Smooth muscle cell (in vitro differentiated cells): ENCODE data around the gene TNPO2. TPM values are rescaled to one million over a fixed set of nuclear protein-coding genes. Genes with fewer than 3 reads are reported as not detected.

Source experiments
- DNase-seq: peaks from one replicate; lab custom pipeline; 2025; ENCODE audit not compliant: unreplicated experiment; lab: John Stamatoyannopoulos, UW
- H2AFZ ChIP-seq: fragments of 200-600 bp; sonication (generic); 2 replicates; pipeline ENCODE4 v1.6.0; 2016; ENCODE audit warnings: antibody characterized with exemption, low read depth, mild to moderate bottlenecking
- H3F3A ChIP-seq: fragments of 200-600 bp; sonication (generic); 2 replicates; pipeline ENCODE4 v1.6.0; 2017; ENCODE audit warnings: antibody characterized with exemption, low read depth
- H3K27ac ChIP-seq: fragments of 200-600 bp; sonication (generic); 2 replicates; pipeline ENCODE4 v1.5.1; 2016; ENCODE audit warnings: low read depth, mild to moderate bottlenecking
- H3K27me3 ChIP-seq: fragments of 200-600 bp; sonication (generic); 2 replicates; pipeline ENCODE4 v1.6.1; 2016; ENCODE audit warnings: low read depth, mild to moderate bottlenecking
- H3K36me3 ChIP-seq: fragments of 200-600 bp; sonication (generic); 2 replicates; pipeline ENCODE4 v1.5.1; 2016; ENCODE audit warnings: low read depth
- H3K4me1 ChIP-seq: fragments of 200-600 bp; sonication (generic); 2 replicates; pipeline ENCODE4 v1.5.1; 2016; ENCODE audit warnings: low read depth
- H3K4me2 ChIP-seq: fragments of 200-600 bp; sonication (generic); 2 replicates; pipeline ENCODE4 v1.6.0; 2016; ENCODE audit warnings: mild to moderate bottlenecking
- H3K4me3 ChIP-seq: fragments of 200-600 bp; sonication (generic); 2 replicates; pipeline ENCODE4 v1.5.1; 2016; ENCODE audit warnings: mild to moderate bottlenecking
- H3K79me2 ChIP-seq: fragments of 200-600 bp; sonication (generic); 2 replicates; pipeline ENCODE4 v1.6.0; 2016; ENCODE audit warnings: low read depth, mild to moderate bottlenecking
- H3K9ac ChIP-seq: fragments of 200-600 bp; sonication (generic); 2 replicates; pipeline ENCODE4 v1.6.0; 2016; ENCODE audit warnings: low read depth
- H3K9me3 ChIP-seq: fragments of 200-600 bp; sonication (generic); replicated peaks from 2 replicates; pipeline ENCODE4 v1.5.1; 2016; ENCODE audit warnings: low read depth
- H4K20me1 ChIP-seq: fragments of 200-600 bp; sonication (generic); 2 replicates; pipeline ENCODE4 v1.6.0; 2016; ENCODE audit warnings: low read depth
- WGBS: methylation state at CpG from one replicate; pipeline ENCODE4 v1.1.7; 2016; ENCODE audit warnings: low lambda C conversion rate; 5-methylcytosine and 5-hydroxymethylcytosine counted together
- polyA plus RNA-seq: library from polyadenylated mRNA; unstranded; fragments of >200 nt; fragmentation: Nextera tagmentation; extraction: Ambion mirVana; gene quantifications from 2 replicates; pipeline ENCODE4 v1.2.1, GENCODE V29; 2016
- total RNA-seq: library from RNA; depleted of rRNA; stranded (reverse); fragments of >200 nt; gene quantifications from 2 replicates; pipeline ENCODE4 v1.2.3, GENCODE V29; 2014
- TF ChIP-seq, protein P1 (sequence below): fragments of 200-600 bp; sonication (generic); IDR thresholded peaks from 2 replicates; pipeline ENCODE4 v1.5.1; 2017; ENCODE audit warnings: borderline replicate concordance, mild to moderate bottlenecking, antibody characterized with exemption; ENCODE audit not compliant: insufficient read depth, poor library complexity, severe bottlenecking

TNPO2 gene
- total and polyA plus RNA-seq, 2 experiments from 2014 or later, result 8.7 to 45.4 TPM

DNA sequence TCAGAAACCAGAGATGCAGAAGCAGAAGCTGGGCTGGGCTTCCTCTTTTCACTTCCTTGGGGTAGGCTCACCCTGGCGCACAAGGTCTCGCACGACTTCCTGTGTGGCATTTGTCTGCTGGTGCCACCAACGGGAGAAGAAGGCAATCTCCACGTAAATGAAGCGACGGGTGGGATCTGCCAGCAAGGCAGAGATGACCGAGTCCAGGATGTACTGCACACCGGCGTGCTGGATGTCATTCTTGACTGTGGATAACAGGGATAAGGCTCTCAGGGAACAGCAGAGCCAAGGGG lies 58.5 kb downstream of the TNPO2 start:
- H4K20me1 ChIP-seq, result no peaks in the 10 kb centered on the region
- peaks cover 13% of the 10 kb centered on the region for H3K4me1 ChIP-seq
- no peak overlapping the region for H2AFZ ChIP-seq
- H3K79me2 ChIP-seq, result peaks cover 26% of the 10 kb centered on the region
- TF ChIP-seq, protein P1, sequence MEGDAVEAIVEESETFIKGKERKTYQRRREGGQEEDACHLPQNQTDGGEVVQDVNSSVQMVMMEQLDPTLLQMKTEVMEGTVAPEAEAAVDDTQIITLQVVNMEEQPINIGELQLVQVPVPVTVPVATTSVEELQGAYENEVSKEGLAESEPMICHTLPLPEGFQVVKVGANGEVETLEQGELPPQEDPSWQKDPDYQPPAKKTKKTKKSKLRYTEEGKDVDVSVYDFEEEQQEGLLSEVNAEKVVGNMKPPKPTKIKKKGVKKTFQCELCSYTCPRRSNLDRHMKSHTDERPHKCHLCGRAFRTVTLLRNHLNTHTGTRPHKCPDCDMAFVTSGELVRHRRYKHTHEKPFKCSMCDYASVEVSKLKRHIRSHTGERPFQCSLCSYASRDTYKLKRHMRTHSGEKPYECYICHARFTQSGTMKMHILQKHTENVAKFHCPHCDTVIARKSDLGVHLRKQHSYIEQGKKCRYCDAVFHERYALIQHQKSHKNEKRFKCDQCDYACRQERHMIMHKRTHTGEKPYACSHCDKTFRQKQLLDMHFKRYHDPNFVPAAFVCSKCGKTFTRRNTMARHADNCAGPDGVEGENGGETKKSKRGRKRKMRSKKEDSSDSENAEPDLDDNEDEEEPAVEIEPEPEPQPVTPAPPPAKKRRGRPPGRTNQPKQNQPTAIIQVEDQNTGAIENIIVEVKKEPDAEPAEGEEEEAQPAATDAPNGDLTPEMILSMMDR, result no peak
- no peak overlapping the region for H3K9ac ChIP-seq
- H3K4me2 ChIP-seq, result no peak overlapping the region
- H3K36me3 ChIP-seq, result peaks cover 4% of the 10 kb centered on the region
- no peaks in the 10 kb centered on the region for H3K27me3 ChIP-seq
- no peak overlapping the region for H3K4me3 ChIP-seq
- no peaks in the 10 kb centered on the region for H3K9me3 ChIP-seq
- no peak overlapping the region for H3K27ac ChIP-seq
- no peak for DNase-seq
- H3F3A ChIP-seq, result no peaks in the 10 kb centered on the region
- WGBS, result 96% methylated on average over 10 of the region's 10 CpGs

DNA sequence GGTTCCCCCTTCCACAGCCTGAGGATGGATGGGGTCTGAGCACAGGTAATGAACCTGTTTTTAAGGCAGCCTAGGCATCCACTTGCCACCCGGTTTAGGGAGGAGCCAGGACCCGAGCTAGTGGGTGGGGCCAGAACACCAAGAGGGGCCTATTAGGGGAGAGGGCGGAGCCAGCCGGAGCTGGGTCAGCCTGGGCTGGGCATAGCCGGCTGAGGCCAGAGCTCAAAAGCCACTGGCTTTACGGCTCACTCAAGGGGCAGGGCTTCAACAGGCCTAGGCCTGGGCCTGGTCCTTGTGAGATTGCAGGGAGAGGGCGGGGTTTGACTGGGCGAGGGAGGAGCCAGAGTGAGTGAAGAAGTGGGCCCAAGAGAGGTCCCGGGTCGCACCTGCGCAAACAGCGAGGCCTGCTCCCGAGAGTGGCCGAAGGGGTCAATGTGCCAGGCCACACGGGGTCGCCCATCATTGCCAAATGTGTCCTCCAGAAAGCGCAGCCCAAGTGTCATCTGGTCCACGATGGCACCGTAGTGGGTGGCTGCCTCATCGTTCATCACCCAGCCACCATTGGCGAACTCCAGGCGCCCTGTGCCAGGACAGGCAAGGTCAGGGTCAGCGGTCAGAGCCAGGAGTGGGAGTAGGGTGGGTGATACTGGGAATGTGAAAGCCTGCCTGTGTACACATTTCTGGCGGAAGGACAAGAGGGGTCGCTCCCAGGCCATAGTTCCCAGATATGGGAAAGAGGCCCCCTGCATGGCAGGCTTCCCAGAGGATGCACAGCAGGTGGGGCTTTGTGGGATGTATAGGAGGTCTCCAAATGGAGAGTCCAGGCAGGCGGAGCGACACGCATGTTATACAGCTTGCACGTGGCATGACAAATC lies 59.1 kb downstream of the TNPO2 start:
- Histone ChIP-seq H3K27me3 (no peaks in the 10 kb centered on the region), H3K4me3 (no peak overlapping the region), H3K4me2 (no peak overlapping the region), H2AFZ (no peak overlapping the region), H3K36me3 (peaks cover 4% of the 10 kb centered on the region), H3K79me2 (peaks cover 24% of the 10 kb centered on the region), H3F3A (no peaks in the 10 kb centered on the region), H3K9me3 (no peaks in the 10 kb centered on the region), H3K27ac (no peak overlapping the region), H4K20me1 (no peaks in the 10 kb centered on the region), H3K4me1 (peaks cover 13% of the 10 kb centered on the region), H3K9ac (no peak overlapping the region)
- WGBS, result 92% methylated on average over 29 of the region's 29 CpGs
- TF ChIP-seq, protein P1, result no peak
- DNase-seq, result no peak

DNA sequence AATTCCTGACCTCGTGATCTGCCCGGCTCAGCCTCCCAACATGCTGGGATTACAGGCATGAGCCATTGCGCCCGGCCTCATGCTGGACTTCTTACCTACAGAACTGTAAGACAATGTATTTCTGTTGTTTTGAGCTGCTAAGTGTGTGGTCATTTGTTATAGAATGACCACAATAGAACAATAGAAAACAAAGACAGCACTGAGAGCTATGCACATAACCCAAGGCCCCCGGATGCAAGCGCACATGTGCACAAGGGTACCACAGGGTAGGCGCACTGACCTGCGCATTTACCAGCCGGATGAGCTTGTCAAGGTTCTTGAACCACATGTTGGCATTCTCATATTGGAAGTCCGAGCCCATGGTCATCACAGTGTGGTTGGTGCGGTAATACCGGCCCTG lies 62.8 kb downstream of the TNPO2 start:
- Histone ChIP-seq H4K20me1 (no peaks in the 10 kb centered on the region), H3K9me3 (no peaks in the 10 kb centered on the region), H3K27ac (no peak overlapping the region), H3K9ac (no peak overlapping the region), H3K4me3 (no peak overlapping the region), H3K4me1 (no peaks in the 10 kb centered on the region), H3F3A (no peaks in the 10 kb centered on the region), H2AFZ (no peak overlapping the region), H3K4me2 (no peak overlapping the region), H3K79me2 (no peaks in the 10 kb centered on the region), H3K27me3 (no peaks in the 10 kb centered on the region), H3K36me3 (peaks cover 4% of the 10 kb centered on the region)
- TF ChIP-seq, protein P1, result no peak
- DNase-seq, result no peak
- WGBS, result 95% methylated on average over 12 of the region's 12 CpGs

DNA sequence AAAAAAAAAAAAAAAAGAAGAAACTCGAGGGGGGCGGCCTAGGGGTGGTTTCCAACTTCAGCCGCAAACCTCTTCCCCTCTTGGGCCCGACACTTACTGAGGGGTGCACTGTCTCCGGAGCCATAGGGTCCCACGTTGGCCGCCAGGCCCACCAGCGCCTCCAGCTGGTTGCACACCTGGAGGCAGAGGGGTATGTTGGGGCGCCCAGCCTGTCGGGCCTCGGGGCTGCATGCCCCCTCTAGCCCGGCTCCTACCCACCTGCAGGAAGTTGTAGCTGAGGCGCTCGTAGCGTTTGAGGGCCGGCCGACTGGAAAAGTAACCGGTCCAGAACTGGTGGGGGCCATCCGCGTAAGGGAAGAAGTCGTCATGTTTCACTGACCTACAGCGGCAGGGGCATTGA lies 65.8 kb downstream of the TNPO2 start:
- TF ChIP-seq, protein P1, result peak; percentile 22
- Histone ChIP-seq H3K4me3 (no peak overlapping the region), H3K4me1 (no peaks in the 10 kb centered on the region), H3F3A (no peaks in the 10 kb centered on the region), H3K9ac (no peak overlapping the region), H3K27me3 (no peaks in the 10 kb centered on the region), H3K4me2 (no peak overlapping the region), H3K36me3 (peaks cover 4% of the 10 kb centered on the region), H3K79me2 (no peaks in the 10 kb centered on the region), H3K27ac (no peak overlapping the region), H3K9me3 (no peaks in the 10 kb centered on the region), H2AFZ (no peak overlapping the region), H4K20me1 (no peaks in the 10 kb centered on the region)
- DNase-seq, result no peak
- WGBS, result 97% methylated on average over 22 of the region's 22 CpGs
